ENCODE data around the gene PRODH2. TPM values are rescaled to one million over a fixed set of nuclear protein-coding genes. Genes with fewer than 3 reads are reported as not detected.

Gene PRODH2
- total and polyA plus RNA-seq, 4 donors: 56.4 to 156 (median 114) TPM

GRCh38 chr19:35833972-35834371, 21.3 kb upstream of the PRODH2 start:
- 51% methylated on average over 7 of the region's 7 CpGs for WGBS
- peaks cover 0 to 4% (median 2%) of the 10 kb centered on the region in 4 donors for H3K27me3 ChIP-seq (ENCODE audit: control insufficient read depth in 4 of 4, insufficient read depth in 4 of 4, low read length in 3 of 4)
- DNase-seq (ENCODE audit: low spot score): no peak
- no peaks in the 10 kb centered on the region for H3K36me3 ChIP-seq (ENCODE audit: control insufficient read depth in 4 of 4, insufficient read depth in 3 of 4, low read depth in 1 of 4, low read length in 3 of 4)
- no peak overlapping the region for H3K27ac ChIP-seq (ENCODE audit: low read depth in 1 of 2, low read length in 2 of 2)
- H3K9me3 ChIP-seq (ENCODE audit: control insufficient read depth in 4 of 4, low read length in 3 of 4): peaks cover 0 to 2% (median under 1%) of the 10 kb centered on the region in 4 donors
- TF ChIP-seq, protein P1, sequence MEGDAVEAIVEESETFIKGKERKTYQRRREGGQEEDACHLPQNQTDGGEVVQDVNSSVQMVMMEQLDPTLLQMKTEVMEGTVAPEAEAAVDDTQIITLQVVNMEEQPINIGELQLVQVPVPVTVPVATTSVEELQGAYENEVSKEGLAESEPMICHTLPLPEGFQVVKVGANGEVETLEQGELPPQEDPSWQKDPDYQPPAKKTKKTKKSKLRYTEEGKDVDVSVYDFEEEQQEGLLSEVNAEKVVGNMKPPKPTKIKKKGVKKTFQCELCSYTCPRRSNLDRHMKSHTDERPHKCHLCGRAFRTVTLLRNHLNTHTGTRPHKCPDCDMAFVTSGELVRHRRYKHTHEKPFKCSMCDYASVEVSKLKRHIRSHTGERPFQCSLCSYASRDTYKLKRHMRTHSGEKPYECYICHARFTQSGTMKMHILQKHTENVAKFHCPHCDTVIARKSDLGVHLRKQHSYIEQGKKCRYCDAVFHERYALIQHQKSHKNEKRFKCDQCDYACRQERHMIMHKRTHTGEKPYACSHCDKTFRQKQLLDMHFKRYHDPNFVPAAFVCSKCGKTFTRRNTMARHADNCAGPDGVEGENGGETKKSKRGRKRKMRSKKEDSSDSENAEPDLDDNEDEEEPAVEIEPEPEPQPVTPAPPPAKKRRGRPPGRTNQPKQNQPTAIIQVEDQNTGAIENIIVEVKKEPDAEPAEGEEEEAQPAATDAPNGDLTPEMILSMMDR (IDR thresholded peaks at IDR 0.05; ENCODE audit: low read depth, low read length, missing input control): no peak
- TF ChIP-seq SP1 (IDR thresholded peaks at IDR 0.05) (no peak), YY1 (IDR thresholded peaks at IDR 0.05) (no peak), EGR1 (IDR thresholded peaks at IDR 0.05; ENCODE audit: low read depth in 2 of 2) (no peak), FOXA1 (IDR thresholded peaks at IDR 0.05) (no peak), HNF4G (IDR thresholded peaks at IDR 0.05) (no peak), TAF1 (conservative IDR thresholded peaks at IDR 0.05) (no peak), ATF3 (IDR thresholded peaks at IDR 0.05) (no peak), RXRA (IDR thresholded peaks at IDR 0.05) (no peak), REST (IDR thresholded peaks at IDR 0.05) (no peak), GABPA (IDR thresholded peaks at IDR 0.05 in 1 of 2, conservative IDR thresholded peaks at IDR 0.05 in 1 of 2) (no peak), HNF4A (conservative IDR thresholded peaks at IDR 0.05) (no peak), RAD21 (IDR thresholded peaks at IDR 0.05) (no peak), NR2F2 (IDR thresholded peaks at IDR 0.05) (no peak), FOXA2 (IDR thresholded peaks at IDR 0.05) (no peak)
- TF ChIP-seq, protein P2, sequence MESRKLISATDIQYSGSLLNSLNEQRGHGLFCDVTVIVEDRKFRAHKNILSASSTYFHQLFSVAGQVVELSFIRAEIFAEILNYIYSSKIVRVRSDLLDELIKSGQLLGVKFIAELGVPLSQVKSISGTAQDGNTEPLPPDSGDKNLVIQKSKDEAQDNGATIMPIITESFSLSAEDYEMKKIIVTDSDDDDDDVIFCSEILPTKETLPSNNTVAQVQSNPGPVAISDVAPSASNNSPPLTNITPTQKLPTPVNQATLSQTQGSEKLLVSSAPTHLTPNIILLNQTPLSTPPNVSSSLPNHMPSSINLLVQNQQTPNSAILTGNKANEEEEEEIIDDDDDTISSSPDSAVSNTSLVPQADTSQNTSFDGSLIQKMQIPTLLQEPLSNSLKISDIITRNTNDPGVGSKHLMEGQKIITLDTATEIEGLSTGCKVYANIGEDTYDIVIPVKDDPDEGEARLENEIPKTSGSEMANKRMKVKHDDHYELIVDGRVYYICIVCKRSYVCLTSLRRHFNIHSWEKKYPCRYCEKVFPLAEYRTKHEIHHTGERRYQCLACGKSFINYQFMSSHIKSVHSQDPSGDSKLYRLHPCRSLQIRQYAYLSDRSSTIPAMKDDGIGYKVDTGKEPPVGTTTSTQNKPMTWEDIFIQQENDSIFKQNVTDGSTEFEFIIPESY (IDR thresholded peaks at IDR 0.05): no peak
- TF ChIP-seq, protein P3, sequence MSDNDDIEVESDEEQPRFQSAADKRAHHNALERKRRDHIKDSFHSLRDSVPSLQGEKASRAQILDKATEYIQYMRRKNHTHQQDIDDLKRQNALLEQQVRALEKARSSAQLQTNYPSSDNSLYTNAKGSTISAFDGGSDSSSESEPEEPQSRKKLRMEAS (IDR thresholded peaks at IDR 0.05): no peak
- no peak overlapping the region for H3K4me3 ChIP-seq (ENCODE audit: low read depth in 1 of 3, low read length in 3 of 3)
- no peak overlapping the region for H3K9ac ChIP-seq (ENCODE audit: low read depth in 1 of 2, low read length in 2 of 2)
- H3K4me1 ChIP-seq (ENCODE audit: control insufficient read depth in 4 of 4, insufficient read depth in 4 of 4, low read length in 3 of 4): no peaks in the 10 kb centered on the region
